Smooth muscle cell (in vitro differentiated cells): ENCODE measurements around the gene TBPL1. TPM values are rescaled to one million over a fixed set of nuclear protein-coding genes. Genes with fewer than 3 reads are reported as not detected.

Experiments used
- DNase-seq: peaks from one replicate; lab custom pipeline; 2025; ENCODE audit not compliant: unreplicated experiment; lab: John Stamatoyannopoulos, UW
- H2AFZ ChIP-seq: fragments of 200-600 bp; sonication (generic); 2 replicates; pipeline ENCODE4 v1.6.0; 2016; ENCODE audit warnings: antibody characterized with exemption, low read depth, mild to moderate bottlenecking
- H3F3A ChIP-seq: fragments of 200-600 bp; sonication (generic); 2 replicates; pipeline ENCODE4 v1.6.0; 2017; ENCODE audit warnings: antibody characterized with exemption, low read depth
- H3K27ac ChIP-seq: fragments of 200-600 bp; sonication (generic); 2 replicates; pipeline ENCODE4 v1.5.1; 2016; ENCODE audit warnings: low read depth, mild to moderate bottlenecking
- H3K27me3 ChIP-seq: fragments of 200-600 bp; sonication (generic); 2 replicates; pipeline ENCODE4 v1.6.1; 2016; ENCODE audit warnings: low read depth, mild to moderate bottlenecking
- H3K36me3 ChIP-seq: fragments of 200-600 bp; sonication (generic); 2 replicates; pipeline ENCODE4 v1.5.1; 2016; ENCODE audit warnings: low read depth
- H3K4me1 ChIP-seq: fragments of 200-600 bp; sonication (generic); 2 replicates; pipeline ENCODE4 v1.5.1; 2016; ENCODE audit warnings: low read depth
- H3K4me2 ChIP-seq: fragments of 200-600 bp; sonication (generic); 2 replicates; pipeline ENCODE4 v1.6.0; 2016; ENCODE audit warnings: mild to moderate bottlenecking
- H3K4me3 ChIP-seq: fragments of 200-600 bp; sonication (generic); 2 replicates; pipeline ENCODE4 v1.5.1; 2016; ENCODE audit warnings: mild to moderate bottlenecking
- H3K79me2 ChIP-seq: fragments of 200-600 bp; sonication (generic); 2 replicates; pipeline ENCODE4 v1.6.0; 2016; ENCODE audit warnings: low read depth, mild to moderate bottlenecking
- H3K9ac ChIP-seq: fragments of 200-600 bp; sonication (generic); 2 replicates; pipeline ENCODE4 v1.6.0; 2016; ENCODE audit warnings: low read depth
- H3K9me3 ChIP-seq: fragments of 200-600 bp; sonication (generic); replicated peaks from 2 replicates; pipeline ENCODE4 v1.5.1; 2016; ENCODE audit warnings: low read depth
- H4K20me1 ChIP-seq: fragments of 200-600 bp; sonication (generic); 2 replicates; pipeline ENCODE4 v1.6.0; 2016; ENCODE audit warnings: low read depth
- CTCF ChIP-seq: fragments of 200-600 bp; sonication (generic); IDR thresholded peaks from 2 replicates; pipeline ENCODE4 v1.5.1; 2017; ENCODE audit warnings: borderline replicate concordance, mild to moderate bottlenecking, antibody characterized with exemption; ENCODE audit not compliant: insufficient read depth, poor library complexity, severe bottlenecking
- WGBS: methylation state at CpG from one replicate; pipeline ENCODE4 v1.1.7; 2016; ENCODE audit warnings: low lambda C conversion rate; 5-methylcytosine and 5-hydroxymethylcytosine counted together
- polyA plus RNA-seq: library from polyadenylated mRNA; unstranded; fragments of >200 nt; fragmentation: Nextera tagmentation; extraction: Ambion mirVana; gene quantifications from 2 replicates; pipeline ENCODE4 v1.2.1, GENCODE V29; 2016
- total RNA-seq: library from RNA; depleted of rRNA; stranded (reverse); fragments of >200 nt; gene quantifications from 2 replicates; pipeline ENCODE4 v1.2.3, GENCODE V29; 2014

Gene TBPL1
- total and polyA plus RNA-seq, 2 experiments from 2014 or later = 35.2 to 46.9 TPM

DNA sequence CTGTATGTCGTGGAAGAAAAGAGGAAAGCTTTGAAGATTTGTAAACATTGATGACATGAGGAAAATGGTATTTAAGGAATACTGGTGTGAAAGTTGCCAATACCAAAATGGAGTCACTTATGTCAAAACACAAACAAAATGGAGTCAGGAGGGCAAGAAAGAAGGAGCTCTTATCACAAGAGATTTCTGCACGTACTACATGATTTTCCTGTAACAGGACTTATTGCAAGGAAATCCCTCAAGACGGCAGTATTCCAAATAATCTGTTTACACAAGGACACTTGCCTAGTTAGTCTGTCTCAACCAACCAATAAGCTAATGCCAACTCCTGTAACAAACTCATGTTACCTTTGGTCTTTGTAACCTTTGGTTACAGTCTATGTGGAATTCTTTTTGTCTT lies 69.6 kb downstream of the TBPL1 start:
- DNase-seq = no peak
- Histone ChIP-seq H3K36me3 (no peaks in the 10 kb centered on the region), H3K9me3 (no peaks in the 10 kb centered on the region), H3F3A (no peaks in the 10 kb centered on the region), H3K9ac (no peak overlapping the region), H3K27ac (no peak overlapping the region), H4K20me1 (no peaks in the 10 kb centered on the region), H3K79me2 (no peaks in the 10 kb centered on the region), H3K4me1 (peaks cover 12% of the 10 kb centered on the region), H2AFZ (no peak overlapping the region), H3K4me3 (no peak overlapping the region), H3K27me3 (no peaks in the 10 kb centered on the region), H3K4me2 (no peak overlapping the region)
- 82% methylated on average over 3 of the region's 3 CpGs for WGBS
- no peak for TF ChIP-seq CTCF

- H3K27me3 ChIP-seq = no peaks in the 10 kb centered on the region
- no peaks in the 10 kb centered on the region for H3K36me3 ChIP-seq
- H2AFZ ChIP-seq = no peak overlapping the region
- 76% methylated on average over 3 of the region's 3 CpGs for WGBS
- no peaks in the 10 kb centered on the region for H3K9me3 ChIP-seq
- no peaks in the 10 kb centered on the region for H3F3A ChIP-seq
- H3K4me1 ChIP-seq = peaks cover 19% of the 10 kb centered on the region
- no peaks in the 10 kb centered on the region for H3K79me2 ChIP-seq
- H3K4me2 ChIP-seq = no peak overlapping the region
- no peak overlapping the region for H3K4me3 ChIP-seq
- no peak for DNase-seq
- H4K20me1 ChIP-seq = no peaks in the 10 kb centered on the region
- no peak for TF ChIP-seq CTCF
- H3K9ac ChIP-seq = no peak overlapping the region
- no peak overlapping the region for H3K27ac ChIP-seq
Measured at GRCh38 chr6:134026597-134026996, 73.6 kb downstream of the TBPL1 start.

- no peak for TF ChIP-seq CTCF
- H3K36me3 ChIP-seq = no peaks in the 10 kb centered on the region
- peaks cover 19% of the 10 kb centered on the region for H3K4me1 ChIP-seq
- H3K27ac ChIP-seq = no peak overlapping the region
- H3K79me2 ChIP-seq = no peaks in the 10 kb centered on the region
- no peaks in the 10 kb centered on the region for H4K20me1 ChIP-seq
- WGBS = 55% methylated on average over 5 of the region's 5 CpGs
- no peaks in the 10 kb centered on the region for H3F3A ChIP-seq
- no peak overlapping the region for H3K4me3 ChIP-seq
- H3K9ac ChIP-seq = no peak overlapping the region
- no peak overlapping the region for H3K4me2 ChIP-seq
- DNase-seq = no peak
- H2AFZ ChIP-seq = no peak overlapping the region
- no peaks in the 10 kb centered on the region for H3K27me3 ChIP-seq
- H3K9me3 ChIP-seq = no peaks in the 10 kb centered on the region
Measured at GRCh38 chr6:134028438-134028837, 75.4 kb downstream of the TBPL1 start.
